ENCODE results near the gene ZNF546. TPM values are rescaled to one million over a fixed set of nuclear protein-coding genes. Genes with fewer than 3 reads are reported as not detected.
A peak's percentile ranks its signal among the peaks of the same experiment; 100 is the strongest.
"Not testable (repeated sequence)": the region's sequence is repeated elsewhere in the genome, so short reads cannot be mapped to it uniquely, and the experiment has no call there.

The ZNF546 gene
- total and polyA plus RNA-seq, 10 donors, result 1.4 to 15.1 (median 7.6) TPM

DNA sequence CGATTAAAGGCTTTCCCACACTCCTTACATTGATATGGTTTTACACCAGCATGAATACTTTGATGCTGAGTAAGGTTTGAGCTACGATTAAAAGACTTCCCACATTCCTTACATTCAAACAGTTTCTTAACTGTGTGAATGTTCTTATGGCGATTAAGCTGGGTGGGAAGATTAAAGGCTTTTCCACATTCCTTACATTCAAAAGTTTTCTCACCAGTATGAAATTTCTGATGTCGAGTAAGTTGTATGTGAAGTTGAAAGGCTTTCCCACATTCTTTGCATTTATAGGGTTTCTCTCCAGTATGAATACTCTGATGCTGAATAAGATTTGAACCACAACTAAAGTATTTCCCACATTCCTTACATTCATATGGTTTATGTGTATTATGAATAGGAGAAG, 39.1 kb downstream of the ZNF546 start:
- peaks cover 36 to 84% (median 76%) of the 10 kb centered on the region in 8 donors for H3K9me3 ChIP-seq
- intact Hi-C loops (cut with DNase I; ENCODE audit: low total_unique reads), result no loop called here

DNA sequence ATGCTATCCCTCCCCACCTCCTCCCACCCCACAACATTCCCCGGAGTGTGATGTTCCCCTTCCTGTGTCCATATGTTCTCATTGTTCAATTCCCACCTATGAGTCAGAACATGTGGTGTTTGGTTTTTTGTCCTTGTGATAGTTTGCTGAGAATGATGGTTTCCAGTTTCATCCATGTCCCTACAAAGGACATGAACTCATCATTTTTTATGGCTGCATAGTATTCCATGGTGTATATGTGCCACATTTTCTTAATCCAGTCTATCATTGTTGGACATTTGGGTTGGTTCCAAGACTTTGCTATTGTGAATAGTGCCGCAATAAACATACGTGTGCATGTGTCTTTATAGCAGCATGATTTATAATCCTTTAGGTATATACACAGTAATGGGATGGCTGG, 41.2 kb downstream of the ZNF546 start:
- intact Hi-C loops (cut with DNase I; ENCODE audit: low total_unique reads); H3K27me3 ChIP-seq (replicated peaks in 1 of 7): not testable (repeated sequence)
- 94 to 100% (median 99%) methylated on average over 1 to 3 of the region's 3 CpGs for WGBS, 5 donors

More for the DNA sequence above, 39.1 kb downstream of the ZNF546 start:
- peaks cover 0 to 19% (median 0%) of the 10 kb centered on the region in 6 donors for H3K36me3 ChIP-seq
- WGBS, 5 donors, result 94 to 98% (median 97%) methylated on average over 4 of the region's 4 CpGs
- no peaks in the 10 kb centered on the region for H3K4me1 ChIP-seq
- H3K27ac ChIP-seq, result no peak overlapping the region
- TF ChIP-seq POLR2A (IDR thresholded peaks at IDR 0.05), result no peak
- no peak for TF ChIP-seq POLR2AphosphoS5 (IDR thresholded peaks at IDR 0.05)
- H3K4me3 ChIP-seq, result no peak overlapping the region
- DNase-seq, result no peak
- no peaks in the 10 kb centered on the region for H3K27me3 ChIP-seq (replicated peaks in 1 of 7)

GRCh38 chr19:40041718-40042117, 44.9 kb downstream of the ZNF546 start:
- H3K27me3 ChIP-seq (replicated peaks in 1 of 7); H3K4me1 ChIP-seq; DNase-seq; intact Hi-C loops (cut with DNase I; ENCODE audit: low total_unique reads); H3K4me3 ChIP-seq; H3K27ac ChIP-seq: not testable (repeated sequence)
- WGBS, 5 donors, result 94 to 100% (median 100%) methylated on average over 1 of the region's 1 CpG
- Histone ChIP-seq H3K36me3 (peaks cover 25 to 47% (median 37%) of the 10 kb centered on the region in 6 donors), H3K9me3 (peaks cover 10 to 77% (median 66%) of the 10 kb centered on the region in 8 donors)

More for the DNA sequence above, 41.2 kb downstream of the ZNF546 start:
- Histone ChIP-seq H3K9me3 (peaks cover 32 to 77% (median 66%) of the 10 kb centered on the region in 8 donors), H3K36me3 (peaks cover 0 to 24% (median under 1%) of the 10 kb centered on the region in 6 donors)
- not testable (repeated sequence) for H3K4me1 ChIP-seq, H3K27ac ChIP-seq, DNase-seq, H3K4me3 ChIP-seq

DNA sequence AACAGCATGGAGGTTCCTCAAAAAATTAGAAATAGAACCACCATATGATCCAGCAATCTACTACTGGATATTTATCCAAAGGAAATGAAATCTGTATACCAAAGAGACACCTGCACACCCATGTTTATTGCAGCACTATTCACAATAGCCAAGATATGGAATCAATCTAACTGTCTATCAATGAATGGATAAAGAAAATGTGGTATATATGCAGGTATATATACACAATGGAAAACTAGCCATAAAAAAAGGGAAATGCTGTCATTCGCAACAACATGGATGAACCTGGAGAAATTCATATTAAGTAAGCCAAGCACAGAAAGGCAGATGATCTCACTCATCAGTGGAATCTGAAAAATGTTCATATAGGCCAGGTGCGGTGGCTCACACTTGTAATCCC, 56.6 kb downstream of the ZNF546 start:
- Histone ChIP-seq H3K36me3 (peaks cover 3 to 27% (median 17%) of the 10 kb centered on the region in 6 donors), H3K9me3 (peaks cover 0 to 60% (median 36%) of the 10 kb centered on the region in 8 donors), H3K4me3 (no peak overlapping the region), H3K27me3 (replicated peaks in 1 of 7) (no peaks in the 10 kb centered on the region), H3K4me1 (peaks cover 11 to 41% (median 25%) of the 10 kb centered on the region in 6 donors), H3K27ac (no peak overlapping the region)
- intact Hi-C loops (cut with DNase I; ENCODE audit: low total_unique reads), result no loop called here
- DNase-seq, result no peak
- WGBS, 5 donors, result 97 to 100% (median 98%) methylated on average over 2 of the region's 2 CpGs
- TF ChIP-seq CTCF (IDR thresholded peaks at IDR 0.05 in 8 of 11, conservative IDR thresholded peaks at IDR 0.05 in 3 of 11), result no peak
- no peak for TF ChIP-seq POLR2A (IDR thresholded peaks at IDR 0.05)
- no peak for TF ChIP-seq POLR2AphosphoS5 (IDR thresholded peaks at IDR 0.05)

DNA sequence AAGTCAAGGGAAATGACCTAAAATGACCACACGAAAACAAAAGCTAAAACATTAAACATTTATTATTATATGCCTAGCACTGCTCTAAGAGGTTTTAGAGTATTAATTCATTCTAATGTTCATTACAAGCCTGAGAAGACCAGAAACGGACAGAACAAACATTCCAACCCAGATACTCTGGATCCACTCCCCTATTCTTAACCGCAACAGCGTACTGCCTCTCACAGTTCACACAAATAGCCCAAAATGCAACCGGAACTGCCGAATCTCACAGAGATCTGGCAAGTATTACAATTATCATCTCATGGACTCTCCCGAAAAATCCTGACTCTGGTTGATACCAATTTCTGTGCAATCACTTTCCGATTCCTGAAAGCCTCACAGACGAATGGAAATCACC, 57.8 kb downstream of the ZNF546 start:
- Histone ChIP-seq H3K36me3 (peaks cover 0 to 16% (median 7%) of the 10 kb centered on the region in 6 donors), H3K9me3 (peaks cover 0 to 60% (median 42%) of the 10 kb centered on the region in 8 donors), H3K27me3 (replicated peaks in 1 of 7) (no peaks in the 10 kb centered on the region), H3K4me1 (peaks cover 11 to 41% (median 25%) of the 10 kb centered on the region in 6 donors), H3K27ac (no peak overlapping the region), H3K4me3 (peak overlapping the region in 4 of 8 donors; percentile 76 to 87 (median 82))
- DNase-seq, result no peak
- TF ChIP-seq POLR2AphosphoS5 (IDR thresholded peaks at IDR 0.05) (no peak), POLR2A (IDR thresholded peaks at IDR 0.05) (no peak)
- 91 to 96% (median 95%) methylated on average over 9 of the region's 9 CpGs for WGBS, 5 donors
- intact Hi-C loops (cut with DNase I; ENCODE audit: low total_unique reads), result loop anchor here (5.0 kb wide), 1 partner anchor 147 kb away; no protein-coding TSS in a partner anchor

DNA sequence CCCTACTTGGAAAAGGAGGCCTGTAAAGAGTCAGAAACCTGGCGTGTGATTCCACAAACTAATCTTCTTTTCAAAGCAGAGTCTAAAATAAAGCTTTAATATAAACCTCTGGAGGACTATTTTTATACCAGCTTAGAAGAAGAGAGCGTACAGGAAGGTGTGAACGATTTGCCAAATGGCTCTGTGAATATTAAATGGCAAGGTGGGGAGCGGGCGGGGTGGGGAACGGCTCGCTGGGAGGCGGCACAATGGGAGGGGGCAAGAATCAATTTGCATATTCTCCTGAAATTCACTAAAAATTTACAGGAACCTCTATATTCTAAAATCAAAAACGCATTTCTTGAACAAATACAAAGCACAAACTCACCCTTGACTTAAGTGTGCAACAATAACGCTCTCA, 58.2 kb downstream of the ZNF546 start:
- H3K4me3 ChIP-seq, result peak overlapping the region; percentile 75 to 87 (median 78)
- peaks cover 0 to 60% (median 44%) of the 10 kb centered on the region in 8 donors for H3K9me3 ChIP-seq
- peaks cover 0 to 12% (median 5%) of the 10 kb centered on the region in 6 donors for H3K36me3 ChIP-seq
- peak overlapping the region in 4 of 8 donors; percentile 80 to 90 (median 85) for H3K27ac ChIP-seq
- no peaks in the 10 kb centered on the region for H3K27me3 ChIP-seq (replicated peaks in 1 of 7)
- DNase-seq, result no peak
- 53 to 64% (median 60%) methylated on average over 10 of the region's 10 CpGs for WGBS, 5 donors
- intact Hi-C loops (cut with DNase I; ENCODE audit: low total_unique reads), result loop anchor here (5.0 kb wide), 1 partner anchor 148 kb away; no protein-coding TSS in a partner anchor
- TF ChIP-seq POLR2A (IDR thresholded peaks at IDR 0.05) (no peak), CTCF (IDR thresholded peaks at IDR 0.05 in 8 of 11, conservative IDR thresholded peaks at IDR 0.05 in 3 of 11) (no peak), POLR2AphosphoS5 (IDR thresholded peaks at IDR 0.05) (no peak)
- peaks cover 11 to 41% (median 25%) of the 10 kb centered on the region in 6 donors for H3K4me1 ChIP-seq
